ENCODE results near the gene TMEM81. TPM values are rescaled to one million over a fixed set of nuclear protein-coding genes. Genes with fewer than 3 reads are reported as not detected.

Gene TMEM81
- polyA plus RNA-seq, 1 of the 3 experiments (the other 2 are of a cell fraction) = 1.8 TPM

DNA sequence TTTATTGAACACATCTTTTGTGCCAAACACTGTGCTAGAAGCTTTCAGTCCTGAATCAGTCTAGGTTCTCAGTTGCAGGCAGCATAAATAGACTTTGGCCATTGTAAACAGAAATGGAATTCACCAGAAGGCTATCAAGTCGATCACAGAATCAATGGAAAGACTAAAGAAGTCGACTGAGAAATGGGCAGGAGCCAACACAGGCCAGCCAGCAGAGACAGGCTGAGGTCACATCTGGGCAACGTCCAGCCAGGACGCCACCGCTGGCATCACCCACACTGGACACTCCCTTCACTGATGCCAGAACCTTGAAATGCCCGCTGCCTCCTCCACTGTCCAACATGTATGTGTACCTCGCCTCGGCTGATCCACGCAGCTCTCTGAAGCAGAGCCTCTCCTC, 46.7 kb downstream of the TMEM81 start:
- ChIA-PET POLR2A (no interaction called here), CTCF (interaction anchor here (0.9 to 10.4 kb wide), 2 partner anchors 24 to 48 kb away, joined by 3 to 92 read pairs; no protein-coding TSS in a partner anchor)
- Histone ChIP-seq H3K36me3 (replicated peaks in 1 of 2; ENCODE audit: control insufficient read depth in 1 of 2, insufficient read depth in 2 of 2, low read length in 1 of 2) (no peaks in the 10 kb centered on the region), H3K4me1 (ENCODE audit: control insufficient read depth in 1 of 2, insufficient read depth in 2 of 2, low read depth in 1 of 2, low read length in 1 of 2) (peaks cover 0 to 6% of the 10 kb centered on the region in 2 experiments; a peak in 1 of 4 replicates), H3K27ac (ENCODE audit: low read depth in 2 of 2, low read length in 1 of 2) (no peak overlapping the region), H2AFZ (ENCODE audit: low read depth) (no peak overlapping the region), H3F3A (replicated peaks; ENCODE audit: insufficient read depth) (no peaks in the 10 kb centered on the region), H3K9me2 (no peaks in the 10 kb centered on the region), H3K27me3 (ENCODE audit: insufficient read depth) (peaks cover 31% of the 10 kb centered on the region), H4K20me1 (ENCODE audit: insufficient read depth) (no peaks in the 10 kb centered on the region), H3K9me3 (no peaks in the 10 kb centered on the region), H3K79me2 (ENCODE audit: insufficient read depth) (no peaks in the 10 kb centered on the region), H3K9ac (no peak overlapping the region), H3K4me2 (no peak overlapping the region), H3K4me3 (ENCODE audit: low read depth in 2 of 2, low read length in 1 of 2) (no peak overlapping the region)
- no peak for TF ChIP-seq ELF1 (IDR thresholded peaks at IDR 0.05)
- TF ChIP-seq EZH2phosphoT487 (IDR thresholded peaks at IDR 0.05; ENCODE audit: borderline replicate concordance, low read depth) = no peak
- TF ChIP-seq TEAD4 (IDR thresholded peaks at IDR 0.05; ENCODE audit: borderline replicate concordance, insufficient read depth) = no peak
- TF ChIP-seq, protein P1, sequence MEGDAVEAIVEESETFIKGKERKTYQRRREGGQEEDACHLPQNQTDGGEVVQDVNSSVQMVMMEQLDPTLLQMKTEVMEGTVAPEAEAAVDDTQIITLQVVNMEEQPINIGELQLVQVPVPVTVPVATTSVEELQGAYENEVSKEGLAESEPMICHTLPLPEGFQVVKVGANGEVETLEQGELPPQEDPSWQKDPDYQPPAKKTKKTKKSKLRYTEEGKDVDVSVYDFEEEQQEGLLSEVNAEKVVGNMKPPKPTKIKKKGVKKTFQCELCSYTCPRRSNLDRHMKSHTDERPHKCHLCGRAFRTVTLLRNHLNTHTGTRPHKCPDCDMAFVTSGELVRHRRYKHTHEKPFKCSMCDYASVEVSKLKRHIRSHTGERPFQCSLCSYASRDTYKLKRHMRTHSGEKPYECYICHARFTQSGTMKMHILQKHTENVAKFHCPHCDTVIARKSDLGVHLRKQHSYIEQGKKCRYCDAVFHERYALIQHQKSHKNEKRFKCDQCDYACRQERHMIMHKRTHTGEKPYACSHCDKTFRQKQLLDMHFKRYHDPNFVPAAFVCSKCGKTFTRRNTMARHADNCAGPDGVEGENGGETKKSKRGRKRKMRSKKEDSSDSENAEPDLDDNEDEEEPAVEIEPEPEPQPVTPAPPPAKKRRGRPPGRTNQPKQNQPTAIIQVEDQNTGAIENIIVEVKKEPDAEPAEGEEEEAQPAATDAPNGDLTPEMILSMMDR (IDR thresholded peaks at IDR 0.05) = no peak
- TF ChIP-seq, protein P2, sequence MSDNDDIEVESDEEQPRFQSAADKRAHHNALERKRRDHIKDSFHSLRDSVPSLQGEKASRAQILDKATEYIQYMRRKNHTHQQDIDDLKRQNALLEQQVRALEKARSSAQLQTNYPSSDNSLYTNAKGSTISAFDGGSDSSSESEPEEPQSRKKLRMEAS (IDR thresholded peaks at IDR 0.05; ENCODE audit: low read depth) = no peak
- TF ChIP-seq, protein P3, sequence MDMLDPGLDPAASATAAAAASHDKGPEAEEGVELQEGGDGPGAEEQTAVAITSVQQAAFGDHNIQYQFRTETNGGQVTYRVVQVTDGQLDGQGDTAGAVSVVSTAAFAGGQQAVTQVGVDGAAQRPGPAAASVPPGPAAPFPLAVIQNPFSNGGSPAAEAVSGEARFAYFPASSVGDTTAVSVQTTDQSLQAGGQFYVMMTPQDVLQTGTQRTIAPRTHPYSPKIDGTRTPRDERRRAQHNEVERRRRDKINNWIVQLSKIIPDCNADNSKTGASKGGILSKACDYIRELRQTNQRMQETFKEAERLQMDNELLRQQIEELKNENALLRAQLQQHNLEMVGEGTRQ (IDR thresholded peaks at IDR 0.05; ENCODE audit: borderline replicate concordance, low read depth, low read length) = no peak
- TF ChIP-seq NFIC (IDR thresholded peaks at IDR 0.05; ENCODE audit: borderline replicate concordance) = no peak
- TF ChIP-seq RAD21 (IDR thresholded peaks at IDR 0.05; ENCODE audit: low read length) = no peak
- TF ChIP-seq MXI1 (IDR thresholded peaks at IDR 0.05; ENCODE audit: low read depth, low read length) = no peak
- no peak for TF ChIP-seq RCOR1 (IDR thresholded peaks at IDR 0.05; ENCODE audit: low read length)
- TF ChIP-seq MEF2A (IDR thresholded peaks at IDR 0.05; ENCODE audit: borderline replicate concordance, low read depth) = no peak
- TF ChIP-seq SIN3A (IDR thresholded peaks at IDR 0.05; ENCODE audit: borderline replicate concordance, low read depth, low read length) = no peak
- no peak for TF ChIP-seq RXRA (IDR thresholded peaks at IDR 0.05; ENCODE audit: borderline replicate concordance, low read depth)
- TF ChIP-seq, protein P4, sequence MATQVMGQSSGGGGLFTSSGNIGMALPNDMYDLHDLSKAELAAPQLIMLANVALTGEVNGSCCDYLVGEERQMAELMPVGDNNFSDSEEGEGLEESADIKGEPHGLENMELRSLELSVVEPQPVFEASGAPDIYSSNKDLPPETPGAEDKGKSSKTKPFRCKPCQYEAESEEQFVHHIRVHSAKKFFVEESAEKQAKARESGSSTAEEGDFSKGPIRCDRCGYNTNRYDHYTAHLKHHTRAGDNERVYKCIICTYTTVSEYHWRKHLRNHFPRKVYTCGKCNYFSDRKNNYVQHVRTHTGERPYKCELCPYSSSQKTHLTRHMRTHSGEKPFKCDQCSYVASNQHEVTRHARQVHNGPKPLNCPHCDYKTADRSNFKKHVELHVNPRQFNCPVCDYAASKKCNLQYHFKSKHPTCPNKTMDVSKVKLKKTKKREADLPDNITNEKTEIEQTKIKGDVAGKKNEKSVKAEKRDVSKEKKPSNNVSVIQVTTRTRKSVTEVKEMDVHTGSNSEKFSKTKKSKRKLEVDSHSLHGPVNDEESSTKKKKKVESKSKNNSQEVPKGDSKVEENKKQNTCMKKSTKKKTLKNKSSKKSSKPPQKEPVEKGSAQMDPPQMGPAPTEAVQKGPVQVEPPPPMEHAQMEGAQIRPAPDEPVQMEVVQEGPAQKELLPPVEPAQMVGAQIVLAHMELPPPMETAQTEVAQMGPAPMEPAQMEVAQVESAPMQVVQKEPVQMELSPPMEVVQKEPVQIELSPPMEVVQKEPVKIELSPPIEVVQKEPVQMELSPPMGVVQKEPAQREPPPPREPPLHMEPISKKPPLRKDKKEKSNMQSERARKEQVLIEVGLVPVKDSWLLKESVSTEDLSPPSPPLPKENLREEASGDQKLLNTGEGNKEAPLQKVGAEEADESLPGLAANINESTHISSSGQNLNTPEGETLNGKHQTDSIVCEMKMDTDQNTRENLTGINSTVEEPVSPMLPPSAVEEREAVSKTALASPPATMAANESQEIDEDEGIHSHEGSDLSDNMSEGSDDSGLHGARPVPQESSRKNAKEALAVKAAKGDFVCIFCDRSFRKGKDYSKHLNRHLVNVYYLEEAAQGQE (IDR thresholded peaks at IDR 0.05; ENCODE audit: low read depth, low read length) = no peak
- no peak for TF ChIP-seq TCF12 (IDR thresholded peaks at IDR 0.05)
- no peak for TF ChIP-seq POLR2AphosphoS5 (IDR thresholded peaks at IDR 0.05; ENCODE audit: low read depth, low read length)
- no peak for TF ChIP-seq RFX5 (IDR thresholded peaks at IDR 0.05; ENCODE audit: low read length)
- TF ChIP-seq YY1 (IDR thresholded peaks at IDR 0.05; ENCODE audit: low read depth) = no peak
- no peak for DNase-seq
- 38% methylated on average over 4 of the region's 9 CpGs for WGBS (ENCODE audit: low lambda C conversion rate)

Other genes with a start within 250 kb of the TMEM81 start
- gene NFASC, start 213.6 kb downstream of the TMEM81 start, polyA plus RNA-seq (2012; rRNA removed) = 4.6 and 6.0 TPM in 2 replicates
- gene CNTN2, start 41.2 kb downstream of the TMEM81 start, polyA plus RNA-seq (2012; rRNA removed) = 0.02 and 0.03 TPM in 2 replicates
- gene RBBP5, start 37.5 kb upstream of the TMEM81 start, polyA plus RNA-seq (2012; rRNA removed) = 5.7 and 7.7 TPM in 2 replicates
- gene DSTYK, start 127.2 kb upstream of the TMEM81 start, polyA plus RNA-seq (2012; rRNA removed) = 4.4 and 6.4 TPM in 2 replicates
- gene TMCC2, start 143.5 kb upstream of the TMEM81 start, polyA plus RNA-seq (2012; rRNA removed) = 5.3 and 6.0 TPM in 2 replicates
- 6.8 and 11.1 TPM in 2 replicates for gene NUAK2, start 237.3 kb upstream of the TMEM81 start, polyA plus RNA-seq (2012; rRNA removed)

Measured in SK-N-SH (cell line).